Activated CD8-positive, alpha-beta memory T cell treated with anti-CD3 and anti-CD28 coated beads, Interleukin-2, amount 50 U/mL, for 24 hours (primary cell): Measurements from ENCODE around the gene SIMC1.

Source experiments
- DNase-seq: peaks from one replicate; pipeline ENCODE4 v3.0.0-alpha.2; 2020; ENCODE audit errors: extremely low read depth

SIMC1 gene

DNA sequence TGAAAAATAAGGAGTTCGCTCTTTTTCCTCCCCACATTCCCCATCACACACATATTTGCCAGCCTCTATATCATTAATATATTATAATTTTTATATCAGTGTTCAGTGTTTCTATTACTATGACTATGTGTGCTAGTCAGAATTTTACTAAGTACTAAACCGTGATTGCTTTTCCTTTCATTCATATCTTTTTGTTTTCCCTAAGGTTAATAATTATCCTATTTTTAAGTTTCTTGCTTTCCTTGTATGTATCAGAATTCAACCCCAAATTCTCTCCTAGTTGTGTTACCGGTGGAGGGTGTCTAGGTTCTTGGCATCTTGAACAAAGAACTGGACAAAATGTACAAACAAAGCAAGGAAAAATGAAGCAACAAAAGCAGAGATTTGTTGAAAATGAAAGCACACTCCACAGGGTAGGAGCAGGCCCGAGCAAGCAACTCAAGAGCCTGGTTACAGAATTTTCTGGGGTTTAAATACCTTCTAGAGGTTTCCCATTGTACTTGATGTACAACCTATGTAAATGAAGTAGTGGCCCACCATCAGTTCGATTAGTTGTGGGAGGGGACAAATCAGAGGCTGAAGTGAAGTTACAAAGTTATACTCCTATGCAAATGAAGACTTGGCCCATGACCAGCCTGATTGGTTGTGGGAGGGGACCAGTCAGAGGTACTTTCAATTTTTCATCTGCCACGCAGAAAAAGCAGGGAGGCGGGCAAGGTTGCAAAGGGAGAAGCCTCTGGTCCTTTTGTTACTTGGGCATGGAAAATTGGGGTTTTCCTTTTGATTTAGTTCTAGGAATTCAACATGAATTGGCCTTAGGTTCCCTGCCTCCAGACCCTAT lies 79.5 kb downstream of the SIMC1 start:
- no peak for DNase-seq

DNA sequence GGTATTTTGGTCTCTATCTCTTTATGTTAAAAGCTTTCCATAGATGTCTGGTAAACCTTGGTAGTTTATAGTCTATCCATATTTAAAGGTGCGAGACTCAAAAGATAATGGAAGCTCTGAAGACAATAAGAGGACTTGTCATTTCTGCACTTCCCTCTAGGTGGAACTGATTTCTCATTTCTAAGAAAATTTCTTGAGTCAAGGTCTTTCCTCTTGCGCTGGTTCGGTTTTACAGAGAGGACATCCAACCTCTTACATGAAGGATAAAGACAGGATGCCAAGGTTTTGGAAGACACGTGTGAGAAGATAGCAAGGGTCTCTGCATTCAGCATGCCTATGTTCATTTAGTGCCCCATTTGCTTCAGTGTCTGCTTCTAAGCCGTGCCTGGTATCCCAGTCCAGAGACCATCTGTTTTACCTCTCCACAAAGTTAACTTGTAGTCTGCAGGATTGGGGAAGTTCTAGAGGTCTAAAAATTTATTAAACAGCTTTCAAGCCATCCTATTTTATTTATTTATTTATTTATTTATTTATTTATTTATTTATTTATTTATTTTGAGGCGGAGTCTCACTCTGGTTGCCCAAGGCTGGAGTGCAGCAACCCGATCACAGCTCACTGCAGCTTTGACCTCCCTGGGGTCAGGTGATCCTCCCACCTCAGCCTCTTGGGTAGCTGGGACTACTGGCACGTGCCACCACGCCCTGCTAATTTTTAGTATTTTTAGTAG lies 81.8 kb downstream of the SIMC1 start:
- no peak for DNase-seq

GRCh38 chr5:176320577-176320976 lies 82.4 kb downstream of the SIMC1 start:
- DNase-seq, result no peak

- no peak for DNase-seq
Measured at GRCh38 chr5:176334031-176334770, 96.0 kb downstream of the SIMC1 start.

- no peak for DNase-seq
Measured at GRCh38 chr5:176337913-176338312, 99.7 kb downstream of the SIMC1 start.

GRCh38 chr5:176339304-176339703 lies 101.1 kb downstream of the SIMC1 start:
- DNase-seq, result no peak

DNA sequence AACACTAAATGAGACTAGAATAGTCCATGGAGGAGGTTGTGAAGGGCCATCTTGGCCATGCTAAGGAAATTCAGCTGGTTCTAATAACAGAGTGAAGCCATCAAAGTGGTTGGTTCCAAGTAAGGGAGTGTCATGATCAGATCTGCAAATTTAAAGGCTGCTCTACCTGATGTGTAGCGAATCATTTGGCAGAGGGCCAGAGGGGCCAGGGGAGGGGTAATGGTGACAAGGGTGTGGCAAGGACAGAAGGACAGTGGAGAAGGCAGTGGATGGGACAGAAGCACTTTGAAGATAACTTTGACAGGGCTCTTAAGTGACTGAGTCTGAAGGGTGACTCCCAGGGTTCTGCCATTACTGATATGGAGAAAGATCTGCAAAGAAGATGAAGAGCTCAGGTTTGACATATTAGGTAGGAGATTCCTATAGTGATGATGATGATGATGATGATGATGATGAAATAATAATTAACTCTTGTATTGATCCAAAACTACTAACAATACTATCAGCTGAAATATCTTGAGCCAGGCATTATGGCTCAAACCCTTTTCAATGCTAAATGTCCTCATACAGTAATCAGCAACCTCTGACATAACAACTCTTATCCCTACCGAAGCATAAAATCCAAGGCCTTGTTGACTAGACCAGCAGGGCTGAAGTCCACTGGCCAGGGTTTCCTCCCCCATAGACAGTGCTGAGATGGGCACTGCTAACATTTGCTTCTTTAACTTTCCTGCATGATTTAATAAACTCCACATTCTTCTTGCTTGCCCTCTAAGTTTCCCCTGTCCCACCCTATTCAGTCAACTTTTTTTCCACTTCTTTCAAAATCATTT lies 103.3 kb downstream of the SIMC1 start:
- no peak for DNase-seq

DNA sequence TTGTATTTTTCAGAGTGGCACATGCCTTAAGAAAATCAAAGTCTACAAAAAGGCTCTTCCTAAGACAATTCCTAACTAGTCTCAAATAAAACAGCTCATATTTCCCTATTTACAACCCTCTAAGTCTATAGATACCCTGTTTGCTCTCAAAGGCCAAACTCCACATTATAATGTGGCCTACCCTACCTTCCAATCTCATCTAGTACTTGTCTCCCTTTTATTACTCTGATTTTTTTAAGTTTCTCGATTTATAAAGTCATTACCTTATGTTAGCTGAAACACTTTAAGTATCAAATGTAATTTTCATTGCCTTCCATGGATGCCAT lies 103.9 kb downstream of the SIMC1 start:
- no peak for DNase-seq

- no peak for DNase-seq
Measured at GRCh38 chr5:176342766-176343458, 104.7 kb downstream of the SIMC1 start.

DNA sequence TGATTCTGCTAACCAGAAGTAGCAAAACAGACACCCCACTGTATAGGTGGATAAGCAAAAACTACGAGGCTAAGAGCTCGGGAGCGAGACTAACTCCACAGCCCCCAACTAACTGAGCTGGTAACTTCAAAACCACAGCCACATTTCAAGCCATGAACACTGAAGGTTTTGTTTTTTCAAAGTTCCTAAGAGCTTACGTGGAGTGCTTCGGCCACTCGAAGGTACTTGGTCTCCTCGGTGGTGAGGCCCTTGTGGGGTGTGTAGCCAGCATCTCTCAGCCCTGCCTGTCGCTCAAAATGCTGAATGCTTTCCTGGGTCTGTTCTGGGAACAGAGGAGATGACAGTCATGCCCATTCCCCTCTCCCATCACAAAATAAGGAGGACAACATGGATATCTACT lies 112.2 kb downstream of the SIMC1 start:
- DNase-seq, result no peak

- DNase-seq, result no peak
Measured at GRCh38 chr5:176352116-176352878, 114.1 kb downstream of the SIMC1 start.

DNA sequence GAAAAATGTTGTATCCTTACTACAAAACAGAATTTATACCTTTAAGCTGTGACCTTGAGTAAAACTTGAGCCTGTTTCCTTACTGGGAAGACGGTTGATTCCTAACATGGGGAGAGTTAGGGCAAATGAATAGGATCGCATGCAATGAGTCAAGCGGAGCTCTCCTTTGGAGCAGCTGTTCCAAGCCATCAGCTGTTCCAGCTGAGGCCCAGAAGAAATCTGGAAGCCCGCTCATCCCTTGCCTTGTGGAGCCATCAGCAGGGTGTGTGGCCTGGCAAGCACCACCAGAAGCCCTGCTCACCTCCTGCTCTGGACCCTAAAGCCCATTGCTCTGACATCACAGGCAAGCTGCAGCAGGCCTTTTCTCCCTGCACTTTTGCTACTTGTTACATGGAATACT lies 115.3 kb downstream of the SIMC1 start:
- no peak for DNase-seq

DNA sequence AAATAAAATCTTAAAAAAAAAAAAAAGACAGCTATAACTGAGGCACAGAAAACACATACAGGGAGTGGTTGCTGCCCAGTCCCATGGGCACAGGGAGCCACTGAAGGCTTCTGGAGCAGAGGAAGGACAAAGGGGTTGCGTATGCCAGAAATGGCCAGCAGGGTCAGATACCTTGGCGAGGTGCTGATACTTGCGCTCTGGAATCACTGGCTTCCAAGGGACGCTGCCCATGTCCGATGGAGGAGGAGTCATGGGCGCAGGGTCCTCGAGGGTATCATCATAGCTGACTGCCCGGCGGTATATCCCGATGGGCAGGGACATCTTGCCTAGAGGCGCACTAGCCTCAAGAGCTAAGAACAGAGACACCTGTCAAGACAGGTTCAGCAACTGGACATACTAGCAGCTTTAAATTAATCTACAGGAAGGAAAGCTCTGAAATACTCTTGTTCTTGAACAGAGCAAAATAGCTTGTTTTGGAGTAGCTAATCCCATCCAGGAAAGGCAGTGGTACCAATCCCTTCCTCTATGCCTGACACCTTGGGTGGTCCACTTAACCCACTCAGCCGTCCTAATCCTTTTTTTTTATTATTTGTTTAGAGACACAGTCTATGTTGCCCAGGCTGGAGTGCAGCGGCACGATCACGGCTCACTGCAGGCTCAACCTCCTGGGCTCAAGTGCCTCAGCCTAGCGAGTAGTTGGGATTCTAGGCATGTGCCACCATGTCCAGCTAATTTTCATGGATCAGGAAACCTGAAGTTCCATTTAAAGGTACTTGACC lies 117.4 kb downstream of the SIMC1 start:
- no peak for DNase-seq

DNA sequence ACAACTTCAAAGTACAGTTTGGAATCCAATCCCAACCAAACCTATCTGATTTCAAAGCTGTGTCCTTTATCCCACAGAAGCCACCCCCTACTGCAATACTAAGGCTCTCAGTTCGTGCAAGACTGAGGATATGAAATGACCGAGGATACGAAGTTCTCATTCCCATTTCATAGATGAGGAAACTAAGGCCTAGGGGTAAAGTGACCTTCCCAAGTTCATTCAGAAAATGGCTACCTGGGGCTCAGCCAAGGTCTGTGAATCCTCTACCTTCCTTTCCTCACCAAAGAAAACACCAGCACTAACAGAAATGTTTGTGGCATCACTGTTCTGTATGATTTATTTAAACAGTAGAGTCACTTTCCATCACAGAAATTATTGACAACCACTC lies 117.9 kb downstream of the SIMC1 start:
- DNase-seq, result no peak

- DNase-seq, result no peak
Measured at GRCh38 chr5:176359658-176360057, 121.4 kb downstream of the SIMC1 start.

GRCh38 chr5:176360894-176361436 lies 122.7 kb downstream of the SIMC1 start:
- no peak for DNase-seq

- DNase-seq, result peak; percentile 87
Measured at GRCh38 chr5:176361437-176362232, 123.4 kb downstream of the SIMC1 start, which contains the start of gene KIAA1191. Gene KIAA1191 (minus strand): TSS chr5:176361764. CDS start chr5:176359508, 2,256 bp downstream.

- no peak for DNase-seq
Measured at GRCh38 chr5:176362233-176362490, 123.9 kb downstream of the SIMC1 start.
